Measurements from ENCODE around the gene SRPRA.

GRCh38 chr11:126284829-126285228 lies 16.1 kb upstream of the SRPRA start:
- no peak for TF ChIP-seq POLR2A (IDR thresholded peaks at IDR 0.05)
- no peak for TF ChIP-seq CTCF (IDR thresholded peaks at IDR 0.05)

Measured in sigmoid colon (tissue), 3 donors.